HG03135 (cell line): ENCODE data around the gene TARP.
"Not testable (repeated sequence)": the region's sequence is repeated elsewhere in the genome, so short reads cannot be mapped to it uniquely, and the experiment has no call there.

Experiments
- ATAC-seq: cut with Tn5 transposase; IDR thresholded peaks from one replicate; pipeline ENCODE4 v1.9.1; 2021; ENCODE audit warnings: mild to moderate bottlenecking, moderate library complexity; ENCODE audit not compliant: unreplicated experiment

Gene TARP

GRCh38 chr7:38262545-38262944, 10.9 kb downstream of the TARP start:
- no peak for ATAC-seq

DNA sequence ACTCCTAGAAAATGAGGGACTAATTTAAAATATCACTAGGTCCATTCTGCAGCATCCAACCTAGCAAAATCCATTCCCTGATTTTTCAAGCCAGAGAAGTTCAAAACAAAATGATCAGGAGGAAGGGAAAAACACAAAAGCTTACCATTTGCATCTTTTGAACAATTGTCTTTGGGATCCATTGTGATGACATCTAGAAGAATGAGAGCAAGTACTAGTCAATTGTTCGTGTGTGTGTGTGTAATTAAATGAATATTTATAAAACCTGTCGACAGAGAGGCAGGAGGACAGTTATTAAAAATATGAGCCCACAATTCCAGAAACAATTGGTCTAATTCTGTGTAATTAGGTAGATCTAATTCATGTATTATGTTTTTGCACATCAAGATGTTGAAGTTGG, 11.4 kb downstream of the TARP start:
- not testable (repeated sequence) for ATAC-seq

DNA sequence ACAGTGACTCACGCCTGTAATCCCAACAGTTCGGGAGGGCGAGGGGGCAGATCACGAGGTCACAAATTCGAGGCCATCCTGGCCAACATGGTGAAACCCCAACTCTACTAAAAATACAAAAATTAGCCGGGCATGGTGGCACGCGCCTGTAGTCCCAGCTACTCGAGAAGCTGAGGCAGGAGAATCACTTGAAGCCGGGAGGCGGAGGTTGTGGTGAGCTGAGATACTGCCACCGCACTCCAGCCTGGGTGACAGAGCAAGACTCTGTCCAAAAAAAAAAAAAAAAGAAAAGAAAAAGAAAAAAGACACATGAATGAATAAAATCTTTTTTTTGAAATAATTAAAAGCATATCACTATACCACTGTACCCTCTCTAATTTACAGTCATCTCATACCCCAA, 11.8 kb downstream of the TARP start:
- not testable (repeated sequence) for ATAC-seq

DNA sequence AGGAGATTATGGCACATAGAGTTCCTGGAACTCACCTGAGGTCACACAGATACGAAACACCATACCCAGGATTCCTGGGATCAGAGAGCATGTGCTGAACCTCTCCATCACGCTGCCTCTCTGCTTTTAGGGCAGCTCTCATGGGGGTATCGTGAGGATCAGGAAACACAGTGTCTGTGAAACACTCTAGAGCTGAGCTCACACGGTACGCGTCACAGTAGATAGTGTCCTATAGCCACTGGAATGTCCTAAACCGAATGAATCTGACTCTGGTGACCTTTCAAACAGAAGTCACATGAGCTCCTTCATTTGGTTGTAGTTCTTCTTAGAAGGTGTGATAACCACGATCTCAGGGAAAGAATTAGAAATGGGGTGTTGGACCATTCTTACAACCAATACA, 14.3 kb downstream of the TARP start:
- ATAC-seq = not testable (repeated sequence)

DNA sequence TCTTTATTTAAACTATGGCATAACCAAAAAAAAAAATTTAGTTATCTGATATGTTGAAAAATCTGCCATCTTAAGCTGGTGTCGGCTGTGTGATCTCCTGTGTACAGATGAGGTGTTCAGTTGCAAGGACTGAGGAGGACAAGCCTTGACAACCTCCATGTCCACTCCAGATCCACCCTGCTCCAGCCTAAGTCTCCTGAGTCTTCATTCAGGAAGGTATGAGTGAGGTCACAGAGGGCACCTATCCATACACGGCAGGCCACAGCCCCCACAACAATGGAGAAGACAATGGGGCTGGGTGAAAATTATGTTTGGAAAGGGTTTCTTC, 16.1 kb downstream of the TARP start:
- ATAC-seq = no peak

DNA sequence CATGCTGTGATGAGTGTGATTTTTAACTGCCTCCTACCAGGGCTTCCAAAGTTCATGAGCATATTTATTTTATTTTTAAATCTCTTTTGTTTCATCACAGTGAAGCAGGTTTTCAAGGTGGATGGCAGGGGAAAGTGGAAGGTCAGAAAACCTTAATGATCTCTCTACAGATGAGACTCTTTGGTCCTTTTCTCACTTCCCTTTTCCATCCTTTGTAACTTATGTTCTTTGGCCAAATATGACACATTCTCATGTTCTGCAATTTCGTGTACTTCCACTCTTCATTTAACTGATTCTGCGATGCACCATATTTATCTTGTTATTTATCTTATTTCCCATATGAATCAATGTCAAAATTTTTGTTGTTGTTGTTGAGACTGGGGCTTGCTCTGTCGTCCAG, 23.6 kb downstream of the TARP start:
- peak; percentile 73 for ATAC-seq

GRCh38 chr7:38248069-38248567, 25.3 kb downstream of the TARP start:
- ATAC-seq = no peak

- no peak for ATAC-seq
These were observed 27.9 kb downstream of the TARP start for GRCh38 chr7:38245409-38245977.

- ATAC-seq = no peak
These were observed 28.9 kb downstream of the TARP start for GRCh38 chr7:38244516-38244915.

GRCh38 chr7:38243345-38243744, 30.1 kb downstream of the TARP start:
- not testable (repeated sequence) for ATAC-seq

GRCh38 chr7:38242814-38243213, 30.6 kb downstream of the TARP start:
- ATAC-seq = no peak

DNA sequence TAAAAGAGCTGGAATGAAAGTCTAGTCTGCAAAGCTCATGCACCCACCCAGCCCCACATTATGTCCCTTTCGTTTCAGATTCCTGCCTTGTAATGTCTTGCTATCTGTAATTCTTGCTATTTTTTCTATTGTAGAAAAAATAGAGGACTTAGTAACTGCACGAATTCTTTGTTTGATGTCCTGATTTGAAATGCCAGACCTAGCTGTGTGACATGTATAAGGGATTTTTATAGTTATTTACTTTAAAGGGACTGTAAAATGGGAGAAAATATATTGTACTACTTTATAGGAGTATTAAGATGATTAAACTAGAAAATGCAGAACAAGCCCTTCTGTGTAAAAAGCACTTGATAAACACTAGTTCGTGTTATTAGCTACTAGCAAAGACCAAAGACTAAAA, 32.4 kb downstream of the TARP start:
- ATAC-seq = no peak

GRCh38 chr7:38239129-38239528, 34.3 kb downstream of the TARP start:
- not testable (repeated sequence) for ATAC-seq

GRCh38 chr7:38235606-38236005, 37.8 kb downstream of the TARP start:
- no peak for ATAC-seq

GRCh38 chr7:38234759-38235158, 38.7 kb downstream of the TARP start:
- not testable (repeated sequence) for ATAC-seq

- ATAC-seq = peak; percentile 81
These were observed 40.7 kb downstream of the TARP start for GRCh38 chr7:38232502-38233366.

DNA sequence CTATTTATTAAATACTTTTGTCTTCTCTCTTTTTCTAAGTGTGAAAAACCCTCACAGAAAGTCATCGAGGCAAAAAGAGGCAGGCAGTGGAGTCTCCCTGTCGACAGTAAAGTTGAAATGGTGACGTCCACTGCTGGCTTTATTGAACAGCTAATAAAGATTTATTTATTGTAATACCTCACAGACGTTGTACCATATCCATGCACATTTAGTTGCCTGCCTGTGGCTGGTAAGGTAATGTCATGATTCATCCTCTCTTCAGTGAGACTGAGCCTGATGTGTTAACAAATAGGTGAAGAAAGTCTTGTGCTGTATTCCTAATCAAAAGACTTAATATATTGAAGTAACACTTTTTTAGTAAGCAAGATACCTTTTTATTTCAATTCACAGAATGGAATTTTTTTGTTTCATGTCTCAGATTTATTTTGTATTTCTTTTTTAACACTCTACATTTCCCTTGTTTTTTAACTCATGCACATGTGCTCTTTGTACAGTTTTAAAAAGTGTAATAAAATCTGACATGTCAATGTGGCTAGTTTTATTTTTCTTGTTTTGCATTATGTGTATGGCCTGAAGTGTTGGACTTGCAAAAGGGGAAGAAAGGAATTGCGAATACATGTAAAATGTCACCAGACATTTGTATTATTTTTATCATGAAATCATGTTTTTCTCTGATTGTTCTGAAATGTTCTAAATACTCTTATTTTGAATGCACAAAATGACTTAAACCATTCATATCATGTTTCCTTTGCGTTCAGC, 43.4 kb downstream of the TARP start:
- no peak for ATAC-seq

DNA sequence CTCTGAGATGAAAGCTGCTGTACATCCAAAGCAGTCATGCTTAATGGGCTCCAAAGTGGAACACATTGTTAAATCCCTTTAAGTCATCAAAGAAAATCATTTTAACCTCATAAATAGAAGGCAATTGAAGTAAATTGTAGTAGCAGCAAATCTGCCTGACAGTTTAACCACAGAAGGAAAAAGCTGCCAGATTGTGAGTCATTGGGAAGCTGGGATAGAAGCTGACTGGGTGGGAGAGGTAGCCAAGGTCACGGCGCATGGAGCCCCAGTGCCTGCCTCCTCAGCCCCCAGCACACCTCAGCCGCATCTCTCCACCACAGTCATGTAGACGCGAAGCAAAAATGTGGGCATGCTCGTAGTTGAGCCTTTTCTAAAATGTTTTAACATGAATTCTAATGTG, 44.0 kb downstream of the TARP start:
- no peak for ATAC-seq

- ATAC-seq = no peak
These were observed 49.0 kb downstream of the TARP start for GRCh38 chr7:38224392-38224791.

DNA sequence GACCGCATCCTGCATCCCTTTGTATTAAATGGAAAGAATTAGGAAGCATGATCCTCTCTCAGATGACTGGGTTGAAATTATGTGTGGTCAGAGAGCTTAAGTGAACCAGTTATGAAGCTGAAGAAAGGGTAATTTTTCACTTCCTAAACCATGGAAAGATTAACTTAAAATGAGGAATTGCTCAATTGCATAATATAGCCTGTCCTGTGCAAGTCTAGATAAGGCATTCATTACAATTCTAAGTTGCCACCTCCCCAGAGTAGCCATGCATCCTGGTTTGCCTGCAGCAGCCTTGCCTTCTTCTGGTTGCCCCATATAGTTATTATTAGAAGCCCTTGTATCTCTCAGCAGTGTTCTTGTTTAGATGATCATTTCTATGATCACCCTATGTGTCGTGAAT, 50.1 kb downstream of the TARP start:
- ATAC-seq = no peak

DNA sequence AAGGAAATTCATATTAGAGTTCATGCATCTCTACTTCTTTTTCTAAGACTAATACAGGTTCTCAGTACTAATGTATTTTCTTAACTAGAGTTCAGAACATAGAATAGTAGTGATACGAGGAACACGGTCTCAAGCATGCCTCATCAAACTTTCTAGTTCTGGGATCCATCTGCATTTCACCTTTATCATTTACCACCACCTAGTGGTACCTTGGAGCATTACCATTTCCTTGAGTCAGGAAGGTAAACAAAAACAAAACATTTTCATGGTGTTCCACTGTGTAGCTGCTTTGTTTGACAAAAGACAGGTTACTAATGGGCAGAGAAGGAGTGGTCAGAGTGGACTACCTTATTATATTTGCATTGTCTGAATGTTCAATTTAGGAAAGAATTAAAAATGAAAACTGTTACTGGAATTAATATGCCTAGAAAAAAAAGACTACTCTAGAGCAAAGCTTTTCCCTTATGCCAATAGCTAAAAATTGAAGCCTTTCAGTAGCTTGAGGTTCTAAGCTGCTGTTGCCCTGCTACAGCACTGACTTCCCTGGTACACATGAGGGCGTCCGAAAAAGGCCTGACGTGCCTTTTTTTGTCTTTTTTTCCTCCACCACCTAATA, 50.8 kb downstream of the TARP start:
- peak; percentile 71 for ATAC-seq
